Ovary (tissue), 3 donors: ENCODE measurements around the gene ATP8B2.

Experiments used
- EP300 ChIP-seq: sonication (generic); formaldehyde crosslinking; IDR thresholded peaks from one replicate; pipeline ENCODE4 v1.6.1; 2017; ENCODE audit warnings: antibody characterized with exemption
- POLR2A ChIP-seq: fragments of 450-650 bp; IDR thresholded peaks from one replicate; pipeline ENCODE4 v1.6.1; 2017; ENCODE audit warnings: antibody characterized with exemption, mild to moderate bottlenecking, moderate library complexity
- TF ChIP-seq, protein P1 (sequence below), 3 donors: fragments of 450-650 bp in 2 of 3; fragments of 200-600 bp in 1 of 3; IDR thresholded peaks; one replicate each; pipeline versions ENCODE4 v1.5.1 to v1.8.0; 2016 to 2022; ENCODE audit warnings: antibody characterized with exemption in 3 of 3, mild to moderate bottlenecking in 1 of 3
- donor health status: DM: no; HTN: no; CAD: no.

DNA sequence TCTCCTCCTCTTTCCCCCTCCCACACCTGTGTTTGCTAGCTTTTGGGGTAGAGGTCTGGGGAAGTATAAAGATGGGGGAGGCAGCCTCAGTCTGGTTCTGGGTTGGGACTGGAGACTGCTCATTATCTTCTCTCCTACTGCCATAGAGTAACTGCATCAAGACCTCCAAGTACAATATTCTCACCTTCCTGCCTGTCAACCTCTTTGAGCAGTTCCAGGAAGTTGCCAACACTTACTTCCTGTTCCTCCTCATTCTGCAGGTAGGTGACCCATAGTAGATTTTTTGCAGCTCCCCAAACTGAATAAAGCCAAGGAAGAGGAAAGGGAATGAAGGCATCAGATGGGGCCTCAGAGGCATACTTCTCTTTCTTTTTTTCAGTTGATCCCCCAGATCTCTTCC is 5.3 kb downstream of the ATP8B2 start:
- TF ChIP-seq POLR2A, result no peak
- TF ChIP-seq EP300, result no peak
- TF ChIP-seq, protein P1, sequence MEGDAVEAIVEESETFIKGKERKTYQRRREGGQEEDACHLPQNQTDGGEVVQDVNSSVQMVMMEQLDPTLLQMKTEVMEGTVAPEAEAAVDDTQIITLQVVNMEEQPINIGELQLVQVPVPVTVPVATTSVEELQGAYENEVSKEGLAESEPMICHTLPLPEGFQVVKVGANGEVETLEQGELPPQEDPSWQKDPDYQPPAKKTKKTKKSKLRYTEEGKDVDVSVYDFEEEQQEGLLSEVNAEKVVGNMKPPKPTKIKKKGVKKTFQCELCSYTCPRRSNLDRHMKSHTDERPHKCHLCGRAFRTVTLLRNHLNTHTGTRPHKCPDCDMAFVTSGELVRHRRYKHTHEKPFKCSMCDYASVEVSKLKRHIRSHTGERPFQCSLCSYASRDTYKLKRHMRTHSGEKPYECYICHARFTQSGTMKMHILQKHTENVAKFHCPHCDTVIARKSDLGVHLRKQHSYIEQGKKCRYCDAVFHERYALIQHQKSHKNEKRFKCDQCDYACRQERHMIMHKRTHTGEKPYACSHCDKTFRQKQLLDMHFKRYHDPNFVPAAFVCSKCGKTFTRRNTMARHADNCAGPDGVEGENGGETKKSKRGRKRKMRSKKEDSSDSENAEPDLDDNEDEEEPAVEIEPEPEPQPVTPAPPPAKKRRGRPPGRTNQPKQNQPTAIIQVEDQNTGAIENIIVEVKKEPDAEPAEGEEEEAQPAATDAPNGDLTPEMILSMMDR (IDR thresholded peaks at IDR 0.05), result no peak
